ENCODE measurements around the gene BBS10. TPM values are rescaled to one million over a fixed set of nuclear protein-coding genes. Genes with fewer than 3 reads are reported as not detected.

BBS10 gene
- total RNA-seq, 4 donors from 2014 or later: 6.9 to 34.2 (median 15.1) TPM

- Histone ChIP-seq H3K27me3 (no peaks in the 10 kb centered on the region), H3K4me1 (no peaks in the 10 kb centered on the region), H3K36me3 (no peaks in the 10 kb centered on the region), H3K9me3 (no peaks in the 10 kb centered on the region), H3K27ac (no peak overlapping the region), H3K4me3 (no peak overlapping the region)
- intact Hi-C loops (cut with DNase I; ENCODE audit: low total_unique reads): no loop called here
- no peak for DNase-seq
- TF ChIP-seq POLR2A (IDR thresholded peaks at IDR 0.05) (no peak), CTCF (IDR thresholded peaks at IDR 0.05) (no peak)
These were observed 2.6 kb downstream of the BBS10 start for GRCh38 chr12:76345569-76345968.

DNA sequence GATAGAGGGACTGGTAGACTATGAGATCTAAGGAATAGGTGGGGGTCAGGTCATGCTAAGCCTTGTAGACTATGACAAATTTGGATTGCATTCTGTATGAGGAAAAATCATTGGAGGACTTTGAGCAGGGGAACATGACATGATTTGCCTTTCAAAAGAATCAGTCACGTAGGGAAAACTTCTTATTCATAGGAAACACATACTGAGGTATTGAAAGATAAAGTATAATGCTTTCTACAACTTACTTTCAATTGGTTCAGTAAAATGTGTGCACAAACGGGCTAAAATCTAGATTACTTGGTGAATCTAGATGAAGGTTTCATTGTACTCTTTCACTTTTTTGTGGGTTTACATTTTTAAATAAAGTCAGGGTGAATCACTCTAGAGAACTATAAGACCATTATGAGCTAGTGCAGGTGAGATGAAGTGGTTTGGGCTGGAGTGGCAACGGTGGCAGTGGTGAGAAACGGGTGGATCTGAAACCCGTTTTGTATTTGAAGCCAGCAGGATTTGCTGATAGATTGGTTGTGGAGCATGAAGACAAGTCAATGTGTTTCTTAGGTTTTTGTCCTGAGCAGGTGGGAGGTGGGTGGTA lies 6.7 kb downstream of the BBS10 start:
- Histone ChIP-seq H3K27ac (no peak overlapping the region), H3K9me3 (no peaks in the 10 kb centered on the region), H3K4me1 (no peaks in the 10 kb centered on the region), H3K4me3 (no peak overlapping the region), H3K27me3 (no peaks in the 10 kb centered on the region), H3K36me3 (no peaks in the 10 kb centered on the region)
- TF ChIP-seq CTCF (IDR thresholded peaks at IDR 0.05): no peak
- no peak for TF ChIP-seq POLR2A (IDR thresholded peaks at IDR 0.05)
- intact Hi-C loops (cut with DNase I; ENCODE audit: low total_unique reads): no loop called here
- no peak for DNase-seq

GRCh38 chr12:76340680-76341435 lies 7.4 kb downstream of the BBS10 start:
- no peaks in the 10 kb centered on the region for H3K27me3 ChIP-seq
- no peaks in the 10 kb centered on the region for H3K9me3 ChIP-seq
- intact Hi-C loops (cut with DNase I; ENCODE audit: low total_unique reads): no loop called here
- H3K27ac ChIP-seq: no peak overlapping the region
- DNase-seq: no peak
- H3K4me1 ChIP-seq: no peaks in the 10 kb centered on the region
- TF ChIP-seq CTCF (IDR thresholded peaks at IDR 0.05): no peak
- TF ChIP-seq POLR2A (IDR thresholded peaks at IDR 0.05): no peak
- H3K4me3 ChIP-seq: no peak overlapping the region
- no peaks in the 10 kb centered on the region for H3K36me3 ChIP-seq

DNA sequence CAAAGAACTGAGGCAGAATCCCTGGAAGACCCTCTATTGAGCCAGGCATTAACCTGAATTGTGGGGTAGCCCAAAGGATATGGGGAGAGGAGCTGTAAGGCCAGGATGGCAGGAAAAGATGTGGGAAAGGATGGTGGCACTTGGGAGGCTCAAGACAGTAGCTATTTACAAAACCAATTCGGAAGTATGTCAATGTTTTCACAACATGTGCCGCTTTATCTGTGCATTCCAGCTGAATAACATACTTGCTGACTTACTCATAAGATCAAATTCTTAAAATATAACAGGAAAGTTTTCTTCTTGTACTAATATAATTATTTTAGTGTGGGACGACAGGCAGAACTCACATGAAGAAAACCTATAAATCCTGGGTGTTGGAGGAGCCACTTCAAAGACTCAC lies 10.6 kb downstream of the BBS10 start:
- H3K27me3 ChIP-seq: no peaks in the 10 kb centered on the region
- no peak overlapping the region for H3K27ac ChIP-seq
- H3K4me3 ChIP-seq: no peak overlapping the region
- no peak for DNase-seq
- no peaks in the 10 kb centered on the region for H3K4me1 ChIP-seq
- TF ChIP-seq CTCF (IDR thresholded peaks at IDR 0.05) (no peak), POLR2A (IDR thresholded peaks at IDR 0.05) (no peak)
- H3K9me3 ChIP-seq: no peaks in the 10 kb centered on the region
- intact Hi-C loops (cut with DNase I; ENCODE audit: low total_unique reads): no loop called here
- no peaks in the 10 kb centered on the region for H3K36me3 ChIP-seq

- DNase-seq: no peak
- intact Hi-C loops (cut with DNase I; ENCODE audit: low total_unique reads): no loop called here
- no peaks in the 10 kb centered on the region for H3K27me3 ChIP-seq
- H3K9me3 ChIP-seq: no peaks in the 10 kb centered on the region
- no peaks in the 10 kb centered on the region for H3K4me1 ChIP-seq
- H3K36me3 ChIP-seq: no peaks in the 10 kb centered on the region
- TF ChIP-seq CTCF (IDR thresholded peaks at IDR 0.05) (no peak), POLR2A (IDR thresholded peaks at IDR 0.05) (no peak)
- no peak overlapping the region for H3K4me3 ChIP-seq
- no peak overlapping the region for H3K27ac ChIP-seq
These were observed 15.6 kb downstream of the BBS10 start for GRCh38 chr12:76332606-76333005.

Data from uterus (tissue), 4 donors.